Measurements from ENCODE around the gene FLNA.

FLNA gene

GRCh38 chrX:154372612-154373022, 1.8 kb downstream of the FLNA start:
- no peak for DNase-seq

DNA sequence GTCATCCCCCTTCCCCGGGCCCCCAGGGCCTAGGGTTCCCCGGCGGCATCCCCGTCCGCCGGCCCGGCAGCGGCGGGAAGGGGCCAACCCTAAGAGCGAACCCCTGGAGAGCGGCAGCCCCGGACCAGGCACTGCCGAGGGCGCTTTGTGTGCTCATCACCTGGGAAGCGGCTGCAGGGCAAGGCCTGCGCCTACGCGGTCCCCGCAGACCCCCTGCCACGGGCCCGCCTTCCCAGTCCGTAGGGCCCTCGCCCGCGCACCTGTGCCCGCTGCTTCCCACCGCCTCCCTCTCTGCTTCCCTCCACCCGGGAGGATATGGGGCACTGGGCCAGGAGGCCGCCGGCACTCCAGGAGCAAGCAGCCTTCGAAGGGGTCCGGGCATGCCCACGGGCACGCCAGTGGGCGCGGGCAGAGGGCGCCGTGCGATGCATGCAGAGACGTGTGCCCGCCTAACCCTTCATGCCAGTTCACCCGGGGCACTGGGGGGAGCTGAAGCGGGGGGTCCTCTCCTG, 2.6 kb downstream of the FLNA start:
- DNase-seq, result no peak

GRCh38 chrX:154371017-154371788, 3.2 kb downstream of the FLNA start:
- peak; percentile 84 for DNase-seq

GRCh38 chrX:154370300-154371016, 4.0 kb downstream of the FLNA start:
- DNase-seq, result no peak

DNA sequence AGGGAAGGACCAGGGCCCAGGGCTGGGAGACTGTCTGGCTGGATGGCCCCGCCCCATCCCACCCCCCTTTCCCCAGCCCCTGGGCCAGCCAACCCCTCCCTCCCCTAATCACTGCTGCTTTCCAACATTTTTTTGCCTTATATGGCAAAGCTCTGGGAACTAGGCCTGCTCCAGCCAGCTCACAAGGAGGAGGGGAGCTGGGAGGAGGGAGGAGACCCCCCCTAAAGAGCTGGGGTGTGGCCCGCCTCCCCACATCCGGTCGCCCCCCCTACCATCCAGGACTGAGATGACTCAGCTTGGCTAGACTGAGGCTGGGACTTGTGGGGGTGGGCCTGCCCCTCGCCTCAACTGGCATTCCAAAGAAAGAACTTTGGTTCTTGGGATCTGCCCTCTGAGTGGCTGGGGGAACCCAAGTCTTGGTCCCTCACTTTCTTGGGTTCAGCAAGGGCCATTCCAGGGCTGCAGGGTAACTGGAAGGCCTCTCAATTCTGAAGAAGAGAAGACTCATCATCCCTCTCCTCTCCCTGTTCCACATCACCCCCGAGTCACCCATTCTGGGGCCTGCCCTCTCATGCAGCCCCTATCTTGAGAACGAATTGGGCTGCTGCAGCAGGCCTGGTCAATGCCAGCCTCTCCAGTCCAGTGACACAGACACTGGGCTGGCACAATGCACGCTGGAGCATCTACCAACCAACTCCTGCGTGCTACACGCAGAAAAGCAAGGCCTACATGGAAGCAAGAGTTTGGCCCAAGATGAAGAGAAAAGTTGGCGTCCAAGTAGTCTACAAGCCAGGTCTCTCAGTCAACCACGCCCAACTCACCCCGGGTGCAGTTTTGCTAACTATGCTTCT, 4.8 kb downstream of the FLNA start:
- peak; percentile 8 for DNase-seq

DNA sequence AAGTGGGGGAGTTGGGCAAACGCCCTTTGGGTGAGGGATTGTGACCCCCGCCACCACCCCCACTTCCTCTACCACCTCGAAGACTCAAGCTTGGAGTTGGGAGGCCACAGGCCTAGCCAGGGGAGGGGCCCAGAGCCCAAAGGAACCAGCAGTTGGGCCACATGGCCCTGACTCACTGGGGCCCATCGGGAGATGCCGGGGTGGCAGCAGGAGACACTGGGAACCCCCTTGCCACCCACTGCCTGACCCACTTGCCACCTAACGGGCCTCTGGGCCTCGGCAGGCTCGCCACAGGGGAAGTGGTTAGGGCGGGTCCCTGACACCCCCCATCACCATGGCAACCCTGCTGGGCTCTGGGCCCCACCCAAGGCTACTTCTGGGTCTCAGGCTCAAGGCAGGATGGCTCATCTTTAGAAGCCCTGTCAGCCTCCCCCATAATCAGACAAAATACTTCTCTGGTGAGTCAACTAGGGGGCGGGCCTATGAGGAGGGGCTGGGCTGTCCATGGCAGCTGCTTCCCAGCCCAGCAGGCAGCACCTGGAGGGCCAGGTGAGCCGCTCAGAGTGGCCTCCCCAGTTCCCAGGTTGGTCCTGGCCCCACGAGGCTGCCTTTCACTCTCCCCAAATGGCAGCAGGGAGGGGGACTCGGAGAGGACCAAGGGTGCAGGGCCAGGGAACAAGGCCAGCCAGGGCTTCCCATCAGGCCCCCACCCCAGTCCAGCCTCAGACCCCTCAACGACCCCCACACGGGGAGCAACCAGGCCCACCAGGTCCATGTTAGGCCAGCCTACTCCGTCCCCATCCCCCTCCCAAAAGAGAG, 5.6 kb downstream of the FLNA start:
- DNase-seq, result peak; percentile 3

- DNase-seq, result no peak
Observed at GRCh38 chrX:154367474-154368308, 6.7 kb downstream of the FLNA start.

GRCh38 chrX:154366666-154367055, 7.8 kb downstream of the FLNA start:
- no peak for DNase-seq

- DNase-seq, result no peak
Observed at GRCh38 chrX:154365997-154366665, 8.3 kb downstream of the FLNA start.

GRCh38 chrX:154365052-154365600, 9.3 kb downstream of the FLNA start:
- DNase-seq, result no peak

DNA sequence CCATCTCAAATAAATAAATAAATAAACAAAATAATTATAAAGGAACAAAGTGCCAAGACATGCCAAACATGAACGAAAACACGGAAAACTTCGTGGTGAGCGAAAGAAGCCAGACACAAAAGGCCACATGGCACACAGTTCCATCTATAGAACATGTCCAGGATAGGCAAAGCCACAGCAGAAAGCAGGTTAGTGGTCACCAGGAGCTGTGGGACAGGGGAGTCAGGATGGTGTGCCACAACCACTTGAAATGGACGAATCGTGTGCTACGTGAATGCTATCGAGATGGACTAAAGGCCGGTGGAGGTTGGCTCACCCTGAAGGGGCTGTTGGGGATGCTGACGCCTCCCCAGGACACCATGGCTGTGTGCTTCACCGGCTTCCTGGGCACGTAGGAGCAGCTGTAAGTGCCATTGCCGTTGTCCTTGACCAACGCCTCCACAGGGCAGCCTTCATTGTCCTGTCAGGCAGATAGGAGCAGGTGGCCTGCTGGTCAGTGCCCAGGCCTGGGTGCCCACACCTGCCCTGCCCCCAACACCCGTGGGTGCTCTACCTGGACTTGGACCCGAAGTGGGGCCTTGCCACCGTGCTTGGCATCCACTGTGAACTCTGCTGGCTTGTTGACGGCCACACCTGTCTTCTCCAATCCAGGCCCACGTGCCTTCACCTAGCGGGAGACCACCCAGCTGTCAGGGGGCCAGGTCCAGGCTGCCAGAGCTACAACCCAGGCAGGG, 10.6 kb downstream of the FLNA start:
- no peak for DNase-seq

- DNase-seq, result no peak
Observed at GRCh38 chrX:154362085-154362742, 12.2 kb downstream of the FLNA start.

DNA sequence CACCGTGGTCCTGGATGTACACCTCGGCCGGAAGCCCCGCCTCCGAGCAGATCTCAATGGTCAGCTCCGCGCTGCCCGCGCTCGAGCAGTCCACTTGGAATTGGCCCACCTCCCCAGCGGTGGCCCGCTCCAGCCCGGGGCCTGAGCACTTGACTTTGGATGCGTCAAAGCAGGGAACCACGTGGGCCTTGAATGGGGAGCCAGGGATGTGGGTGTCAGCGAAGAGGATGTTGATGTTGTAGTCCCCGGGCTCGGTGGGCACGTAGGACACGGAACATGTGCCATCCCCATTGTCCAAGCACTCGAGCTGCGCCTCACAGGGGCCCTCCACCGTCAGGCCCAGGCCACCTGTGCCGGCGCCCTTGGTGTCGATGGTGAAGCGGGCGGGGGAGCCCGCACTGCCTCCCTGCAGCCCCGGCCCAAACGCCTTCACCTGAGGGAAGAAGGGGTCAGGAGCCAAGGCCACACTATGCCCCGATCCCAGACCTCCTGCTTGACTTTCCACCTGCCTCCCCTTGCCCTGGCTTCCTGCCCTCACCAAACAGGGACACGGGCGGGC, 14.2 kb downstream of the FLNA start:
- DNase-seq, result no peak

- no peak for DNase-seq
Observed at GRCh38 chrX:154359362-154360154, 14.9 kb downstream of the FLNA start.

DNA sequence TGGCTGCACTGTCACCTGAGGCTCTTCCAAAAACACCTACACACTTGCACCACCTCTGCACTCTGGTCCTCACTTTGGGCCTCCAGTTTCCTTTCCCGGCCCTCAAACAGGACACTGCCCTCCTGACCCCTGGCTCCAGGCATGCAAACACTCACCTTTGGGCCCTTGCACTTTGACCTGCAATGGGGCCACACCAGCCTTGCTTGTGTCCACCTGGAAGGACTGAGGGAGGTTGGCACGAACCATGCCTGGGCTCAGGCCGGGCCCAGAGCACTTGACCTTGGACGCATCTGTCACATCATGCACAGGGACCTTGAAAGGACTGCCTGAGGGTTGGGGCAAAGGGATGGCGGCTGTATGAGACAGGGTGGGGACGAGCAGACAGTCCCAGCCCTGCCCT, 15.6 kb downstream of the FLNA start:
- no peak for DNase-seq

- DNase-seq, result no peak
Observed at GRCh38 chrX:154358011-154358410, 16.4 kb downstream of the FLNA start.

- no peak for DNase-seq
Observed at GRCh38 chrX:154357205-154357604, 17.2 kb downstream of the FLNA start.

- DNase-seq, result no peak
Observed at GRCh38 chrX:154356596-154356995, 17.8 kb downstream of the FLNA start.

Measured in NCI-H1048 (cell line).